ENCODE measurements around the gene TIGD6.
A peak's percentile ranks its signal among the peaks of the same experiment; 100 is the strongest.
"Not testable (repeated sequence)": the region's sequence is repeated elsewhere in the genome, so short reads cannot be mapped to it uniquely, and the experiment has no call there.

TIGD6 gene

GRCh38 chr5:150000256-150000989 is at the start of gene TIGD6, which contains the start of gene HMGXB3:
TIGD6 (minus strand) TSS chr5:150000654; CDS start chr5:149996348, 4,306 bp downstream.
HMGXB3 (plus strand) TSS chr5:150000739; CDS start chr5:150004853, 4,114 bp downstream.
- DNase-seq (ENCODE audit: low read depth in 2 of 2) = peak; percentile 51 to 72

DNA sequence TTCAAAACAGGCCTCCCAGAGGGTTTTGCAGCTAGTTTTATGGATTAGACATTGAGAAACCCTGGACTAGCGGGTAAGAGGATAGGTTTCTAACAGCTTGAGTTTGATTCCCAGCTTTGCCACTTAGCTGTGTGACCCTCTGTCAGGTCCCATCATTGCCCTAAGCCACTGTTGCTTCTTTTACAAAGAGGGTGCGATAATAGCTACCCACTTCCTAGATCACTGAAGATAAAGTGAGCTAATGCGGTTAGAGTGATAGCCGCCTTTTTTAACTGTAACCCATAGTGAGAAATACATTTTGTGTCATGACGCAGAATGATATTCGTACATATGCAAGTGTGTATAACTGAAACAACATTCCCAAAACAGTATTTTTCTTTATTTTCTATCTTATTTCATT is 45.6 kb upstream of the TIGD6 start:
- no peak for DNase-seq (ENCODE audit: low read depth in 2 of 2)

DNA sequence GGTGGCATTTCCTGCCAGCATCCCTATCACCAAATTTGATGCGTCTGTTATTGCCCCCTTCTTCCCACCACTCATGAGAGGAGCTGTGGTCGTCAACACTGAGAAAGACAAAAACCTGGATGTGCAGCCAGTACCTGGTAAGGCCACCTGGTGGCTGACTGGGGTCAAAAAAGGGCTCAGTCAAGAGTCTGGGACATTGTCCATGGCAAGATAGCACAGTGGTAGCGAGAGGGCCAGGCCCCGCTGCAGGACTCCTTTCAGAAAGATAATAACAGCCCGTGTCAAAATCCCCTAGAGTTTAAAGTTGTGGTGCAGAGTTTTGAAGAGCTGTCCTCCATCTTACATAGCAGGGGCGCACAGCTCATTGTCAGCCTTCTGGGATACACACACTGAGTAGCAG is 45.1 kb upstream of the TIGD6 start:
- DNase-seq (ENCODE audit: low read depth in 2 of 2) = no peak

DNA sequence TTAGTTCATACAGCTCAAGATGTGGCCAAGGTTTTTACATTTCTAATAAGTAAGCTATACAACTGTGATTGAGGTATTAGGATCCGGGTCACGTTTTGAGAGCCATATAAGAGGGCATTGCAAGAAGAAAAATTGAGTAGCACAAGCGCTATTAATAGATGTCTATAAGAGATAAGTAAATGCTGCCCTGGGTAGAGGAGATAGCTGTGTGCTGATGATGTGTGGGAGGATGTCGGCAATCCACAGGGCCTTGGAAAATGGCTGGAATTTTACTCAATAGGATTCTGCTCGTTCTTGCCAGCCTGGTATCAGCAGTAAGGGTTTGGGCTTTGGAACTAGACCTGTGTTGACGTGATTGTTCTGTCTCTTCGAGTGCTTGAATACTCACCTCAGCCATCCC is 44.3 kb upstream of the TIGD6 start:
- no peak for DNase-seq (ENCODE audit: low read depth in 2 of 2)

DNA sequence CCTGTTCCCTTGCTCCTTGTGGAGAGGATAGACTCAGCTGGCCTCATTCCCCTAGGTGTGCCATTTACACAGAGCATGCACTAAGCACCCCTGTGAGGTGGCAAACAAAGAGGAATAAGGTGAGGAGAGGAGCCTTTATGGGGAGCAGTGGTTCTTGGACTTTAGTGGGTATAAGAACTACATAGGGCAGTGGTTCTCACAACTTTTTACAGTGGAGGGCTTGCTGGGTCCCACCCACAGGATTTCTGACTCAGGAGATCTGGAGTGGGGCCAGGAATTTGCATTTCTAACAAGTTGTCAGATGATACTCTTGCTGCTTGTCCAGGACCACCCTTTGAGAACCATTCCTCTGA is 43.9 kb upstream of the TIGD6 start:
- no peak for DNase-seq (ENCODE audit: low read depth in 2 of 2)

DNA sequence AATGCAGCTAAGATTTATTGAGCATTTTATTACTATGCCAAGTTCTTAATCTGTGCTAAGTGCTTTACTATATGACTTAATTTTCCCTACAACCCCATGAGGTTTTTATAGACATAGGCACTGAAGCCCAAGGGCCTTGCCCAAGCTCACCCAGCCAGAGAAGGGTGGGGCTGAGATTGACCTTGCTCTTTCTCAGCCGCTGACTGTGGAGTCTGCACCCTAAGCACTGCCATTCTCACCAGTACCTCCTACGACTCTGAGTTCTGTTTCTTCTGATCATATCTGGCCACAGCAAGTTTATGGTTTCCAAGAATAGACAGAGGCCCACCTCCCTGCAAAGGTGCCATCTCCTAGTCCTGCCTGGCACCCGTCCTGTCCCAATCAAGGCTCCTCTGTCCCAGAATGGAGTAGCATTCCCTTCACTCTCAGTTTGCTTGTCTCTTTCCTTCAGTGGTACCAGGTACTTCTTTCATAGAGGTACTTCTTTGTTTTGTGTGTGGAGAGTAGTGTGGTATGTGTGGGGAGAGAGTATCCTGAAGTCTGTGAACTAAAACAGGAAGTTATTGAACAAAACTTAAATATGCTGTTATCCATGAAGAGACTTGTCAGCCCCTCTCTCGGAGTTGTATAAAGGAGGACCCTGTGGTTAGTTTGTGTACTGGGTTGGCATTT is 43.3 kb upstream of the TIGD6 start:
- no peak for DNase-seq (ENCODE audit: low read depth in 2 of 2)

- DNase-seq (ENCODE audit: low read depth in 2 of 2) = no peak
These were observed 42.0 kb upstream of the TIGD6 start for GRCh38 chr5:150042459-150042858.

- no peak for DNase-seq (ENCODE audit: low read depth in 2 of 2)
These were observed 38.1 kb upstream of the TIGD6 start for GRCh38 chr5:150038547-150038946.

GRCh38 chr5:150036513-150036912 is 36.1 kb upstream of the TIGD6 start:
- DNase-seq (ENCODE audit: low read depth in 2 of 2) = no peak

- DNase-seq (ENCODE audit: low read depth in 2 of 2) = no peak
These were observed 34.9 kb upstream of the TIGD6 start for GRCh38 chr5:150035139-150035895.

- DNase-seq (ENCODE audit: low read depth in 2 of 2) = no peak
These were observed 34.2 kb upstream of the TIGD6 start for GRCh38 chr5:150034662-150035061.

GRCh38 chr5:150033334-150033733 is 32.9 kb upstream of the TIGD6 start:
- DNase-seq (ENCODE audit: low read depth in 2 of 2) = no peak

DNA sequence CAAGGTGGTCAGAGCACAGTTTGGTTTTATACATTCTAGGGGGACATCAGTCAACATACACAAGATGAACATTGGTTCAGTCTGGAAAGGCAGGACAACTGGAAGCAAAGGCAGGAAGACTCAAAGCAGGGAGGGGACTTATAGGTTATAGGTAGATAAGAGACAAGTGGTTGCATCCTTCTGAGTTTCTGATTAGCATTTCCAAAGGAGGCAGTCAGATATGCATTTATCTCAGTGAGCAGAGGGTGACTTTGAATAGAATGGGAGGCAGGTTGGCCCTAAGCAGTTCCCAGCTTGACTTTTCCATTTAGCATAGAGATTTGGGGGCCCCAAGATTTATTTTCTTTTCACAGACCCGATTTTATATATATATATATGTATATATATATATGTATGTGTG is 27.6 kb upstream of the TIGD6 start:
- not testable (repeated sequence) for DNase-seq (ENCODE audit: low read depth in 2 of 2)

- no peak for DNase-seq (ENCODE audit: low read depth in 2 of 2)
These were observed 26.3 kb upstream of the TIGD6 start for GRCh38 chr5:150026682-150027172.

- no peak for DNase-seq (ENCODE audit: low read depth in 2 of 2)
These were observed 24.0 kb upstream of the TIGD6 start for GRCh38 chr5:150024346-150024984.

GRCh38 chr5:150023136-150023535 is 22.7 kb upstream of the TIGD6 start:
- no peak for DNase-seq (ENCODE audit: low read depth in 2 of 2)

GRCh38 chr5:150022681-150023080 is 22.2 kb upstream of the TIGD6 start:
- DNase-seq (ENCODE audit: low read depth in 2 of 2) = no peak

DNA sequence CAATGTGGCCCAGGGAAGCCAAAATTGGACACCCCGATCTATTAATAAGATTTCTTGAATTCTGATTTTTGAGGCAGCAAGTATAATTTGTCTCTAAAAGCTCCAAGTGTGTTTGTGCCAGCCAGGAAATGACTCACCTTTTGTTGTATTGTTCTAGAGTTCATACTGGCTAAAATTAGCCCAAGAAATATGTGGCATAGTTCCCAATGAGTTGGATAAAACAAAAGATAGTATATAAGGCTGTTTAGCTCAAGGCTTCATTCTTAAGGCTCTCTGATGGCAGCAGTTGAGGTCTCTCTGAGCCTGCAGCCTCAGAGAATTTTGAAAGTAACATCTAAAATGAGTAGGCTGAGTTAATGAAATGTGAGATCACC is 21.7 kb upstream of the TIGD6 start:
- no peak for DNase-seq (ENCODE audit: low read depth in 2 of 2)

- no peak for DNase-seq (ENCODE audit: low read depth in 2 of 2)
These were observed 21.2 kb upstream of the TIGD6 start for GRCh38 chr5:150021491-150022157.

DNA sequence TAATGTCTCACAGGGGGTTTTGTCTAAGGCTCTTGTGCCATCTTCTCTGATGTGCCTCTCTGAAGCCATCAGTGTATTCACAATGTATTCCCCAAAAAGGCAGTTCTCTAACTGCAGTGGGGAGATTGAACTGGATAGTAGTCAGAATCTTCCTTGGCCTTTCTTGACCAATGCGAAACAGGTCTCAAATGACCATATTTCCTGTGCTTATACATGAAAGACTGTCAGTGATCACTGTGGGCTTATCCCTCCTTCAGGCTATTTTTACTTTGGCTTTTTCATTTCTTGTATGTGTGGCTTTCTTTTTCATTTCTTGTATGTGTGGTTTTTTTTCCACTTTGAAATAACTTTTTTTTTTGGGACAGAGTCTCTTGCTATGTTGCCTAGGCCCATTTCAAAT is 19.8 kb upstream of the TIGD6 start:
- DNase-seq (ENCODE audit: low read depth in 2 of 2) = no peak

GRCh38 chr5:150017226-150018005 is 17.0 kb upstream of the TIGD6 start:
- no peak for DNase-seq (ENCODE audit: low read depth in 2 of 2)
